RWPE1 (cell line): ENCODE results near the gene GLIS1.
"Not testable (repeated sequence)": the region's sequence is repeated elsewhere in the genome, so short reads cannot be mapped to it uniquely, and the experiment has no call there.

ENCODE experiments used
- CTCF ChIA-PET: fragments of 350-600 bp; sonication (Branson Sonifier 250); formaldehyde crosslinking; extraction: SDS; loops from one replicate; lab custom pipeline; 2021; lab: Yijun Ruan, JAX
- POLR2A ChIA-PET: fragments of 400-600 bp; formaldehyde crosslinking; extraction: SDS; loops from one replicate; lab custom pipeline; 2020; ENCODE audit warnings: antibody characterized with exemption; ENCODE audit not compliant: low non-redundant PET; lab: Yijun Ruan, JAX
- DNase-seq: peaks from one replicate; pipeline ENCODE4 v3.0.0; 2012; ENCODE audit warnings: low spot score
- H3K27ac ChIP-seq: fragments of 450-650 bp; 2 replicates; pipeline ENCODE4 v1.5.1; 2017
- TF ChIP-seq, protein P1 (sequence below): fragments of 450-650 bp; conservative IDR thresholded peaks from 2 replicates; pipeline ENCODE4 v1.5.1; 2017; ENCODE audit warnings: low read depth, mild to moderate bottlenecking

The GLIS1 gene

DNA sequence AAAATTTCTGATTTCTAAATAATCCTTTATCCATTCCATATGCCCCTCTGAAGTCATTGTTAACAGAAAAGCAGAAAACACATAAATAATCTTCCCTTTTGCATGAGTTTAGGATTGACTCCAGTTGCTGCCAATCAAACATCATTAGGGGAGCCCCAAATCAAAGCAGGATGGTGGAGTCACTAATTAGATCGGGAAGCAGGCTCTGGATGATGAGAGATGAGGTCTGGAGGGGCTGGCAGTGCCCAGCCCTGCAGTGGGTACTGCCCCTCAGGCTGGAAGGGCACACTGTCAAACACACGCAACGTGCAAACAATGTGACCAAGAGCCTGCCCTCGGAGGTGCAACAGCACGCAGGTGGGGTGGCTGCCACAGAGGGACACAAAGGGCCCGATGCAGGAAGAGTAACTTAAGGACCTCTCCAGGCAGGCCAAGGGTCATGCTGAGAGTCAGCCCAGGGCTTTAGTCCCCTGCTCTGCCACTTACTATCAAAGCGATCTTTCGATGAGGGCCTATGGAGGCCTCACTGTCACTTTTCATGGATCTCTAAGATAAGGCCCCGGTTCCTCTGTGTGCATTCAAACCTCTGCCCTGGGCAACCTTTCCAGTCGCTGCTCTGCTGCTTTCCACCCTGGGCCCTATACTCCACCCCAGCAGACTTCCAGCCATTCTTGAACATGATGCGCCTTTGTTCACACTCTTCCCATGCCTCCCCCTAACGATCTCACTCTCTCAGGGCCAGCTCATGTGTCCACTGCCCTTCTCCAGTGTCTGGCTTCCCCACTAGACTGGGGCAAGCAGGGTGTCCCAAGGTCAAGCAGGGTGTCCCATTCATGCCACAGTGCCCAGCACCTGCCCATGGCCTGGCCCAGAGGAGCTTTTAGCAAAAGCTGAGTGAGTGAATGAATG lies 180.9 kb downstream of the GLIS1 start:
- no peak overlapping the region for H3K27ac ChIP-seq
- DNase-seq: no peak
- CTCF ChIA-PET: no interaction called here
- TF ChIP-seq, protein P1, sequence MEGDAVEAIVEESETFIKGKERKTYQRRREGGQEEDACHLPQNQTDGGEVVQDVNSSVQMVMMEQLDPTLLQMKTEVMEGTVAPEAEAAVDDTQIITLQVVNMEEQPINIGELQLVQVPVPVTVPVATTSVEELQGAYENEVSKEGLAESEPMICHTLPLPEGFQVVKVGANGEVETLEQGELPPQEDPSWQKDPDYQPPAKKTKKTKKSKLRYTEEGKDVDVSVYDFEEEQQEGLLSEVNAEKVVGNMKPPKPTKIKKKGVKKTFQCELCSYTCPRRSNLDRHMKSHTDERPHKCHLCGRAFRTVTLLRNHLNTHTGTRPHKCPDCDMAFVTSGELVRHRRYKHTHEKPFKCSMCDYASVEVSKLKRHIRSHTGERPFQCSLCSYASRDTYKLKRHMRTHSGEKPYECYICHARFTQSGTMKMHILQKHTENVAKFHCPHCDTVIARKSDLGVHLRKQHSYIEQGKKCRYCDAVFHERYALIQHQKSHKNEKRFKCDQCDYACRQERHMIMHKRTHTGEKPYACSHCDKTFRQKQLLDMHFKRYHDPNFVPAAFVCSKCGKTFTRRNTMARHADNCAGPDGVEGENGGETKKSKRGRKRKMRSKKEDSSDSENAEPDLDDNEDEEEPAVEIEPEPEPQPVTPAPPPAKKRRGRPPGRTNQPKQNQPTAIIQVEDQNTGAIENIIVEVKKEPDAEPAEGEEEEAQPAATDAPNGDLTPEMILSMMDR: no peak
- POLR2A ChIA-PET: no interaction called here

DNA sequence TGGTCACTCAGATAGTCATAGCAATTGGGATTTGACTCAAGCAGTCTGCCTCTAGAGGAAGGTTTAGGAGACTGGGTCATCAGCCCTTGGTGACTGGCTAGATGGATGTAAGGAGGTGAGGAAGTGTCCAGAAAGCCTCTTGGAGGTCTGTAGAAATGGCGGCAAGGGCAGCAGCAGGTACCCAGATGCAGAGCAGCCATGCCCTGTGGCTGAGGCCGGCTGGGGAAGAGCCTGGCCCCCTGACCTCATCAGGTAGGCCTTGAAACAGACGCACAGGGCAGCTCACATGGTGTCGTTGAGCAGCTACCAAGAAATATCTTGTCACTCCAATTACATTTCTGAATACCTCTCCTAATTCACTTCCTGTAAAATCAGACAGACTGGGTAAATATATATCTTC lies 181.6 kb downstream of the GLIS1 start:
- CTCF ChIA-PET: no interaction called here
- no peak overlapping the region for H3K27ac ChIP-seq
- POLR2A ChIA-PET: no interaction called here
- no peak for DNase-seq
- TF ChIP-seq, protein P1: no peak

DNA sequence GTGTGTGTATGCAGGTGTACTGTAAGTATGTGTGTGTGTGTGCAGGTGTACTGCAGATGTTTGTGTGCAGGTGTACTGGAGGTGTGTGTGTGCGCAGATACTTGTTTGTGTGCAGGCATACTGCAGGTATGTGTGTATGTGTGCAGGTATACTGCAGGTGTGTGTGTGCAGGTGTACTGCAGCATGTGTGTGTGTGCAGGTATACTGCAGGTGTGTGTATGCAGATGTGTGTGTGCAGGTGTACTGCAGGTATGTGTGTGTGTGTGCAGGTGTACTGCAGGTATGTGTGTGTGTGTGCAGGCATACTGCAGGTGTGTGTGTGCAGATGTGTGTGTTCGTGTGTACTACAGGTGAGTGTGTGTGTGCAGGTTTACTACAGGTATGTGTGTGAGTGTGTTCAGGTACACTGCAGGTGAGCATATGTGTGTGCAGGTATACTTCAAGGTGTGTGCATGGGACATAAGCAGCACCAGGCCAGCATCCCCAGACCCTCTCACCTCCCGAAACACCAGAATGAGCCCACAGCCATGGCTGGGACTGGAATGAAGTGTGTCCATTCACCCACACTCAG lies 182.2 kb downstream of the GLIS1 start:
- POLR2A ChIA-PET: no interaction called here
- no peak overlapping the region for H3K27ac ChIP-seq
- TF ChIP-seq, protein P1: no peak
- CTCF ChIA-PET: no interaction called here
- DNase-seq: no peak

DNA sequence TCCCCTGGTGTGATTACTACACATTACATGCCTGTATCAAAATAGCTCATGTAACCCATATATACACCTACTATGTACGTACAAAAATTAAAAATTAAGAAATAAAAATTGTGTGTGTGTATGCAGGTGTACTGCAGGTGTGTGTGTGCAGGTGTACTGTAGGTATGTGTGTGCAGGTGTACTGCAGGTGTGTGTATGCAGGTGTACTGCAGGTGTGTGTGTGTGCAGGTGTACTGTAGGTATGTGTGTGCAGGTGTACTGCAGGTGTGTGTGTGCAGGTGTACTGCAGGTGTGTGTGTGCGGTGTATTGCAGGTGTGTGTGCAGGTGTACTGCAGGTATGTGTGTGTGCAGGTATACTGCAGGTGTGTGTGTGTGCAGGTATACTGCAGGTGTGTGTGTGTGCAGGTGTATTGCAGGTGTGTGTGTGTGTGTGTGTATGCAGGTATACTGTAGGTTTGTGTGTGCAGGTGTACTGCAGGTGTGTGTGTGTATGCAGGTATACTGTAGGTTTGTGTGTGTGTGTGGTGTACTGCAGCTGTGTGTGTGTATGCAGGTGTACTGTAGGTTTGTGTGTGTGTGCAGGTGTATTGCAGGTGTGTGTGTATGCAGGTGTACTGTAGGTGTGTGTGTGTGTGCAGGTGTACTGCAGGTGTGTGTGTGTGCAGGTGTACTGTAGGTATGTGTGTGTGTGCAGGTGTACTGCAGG lies 183.2 kb downstream of the GLIS1 start:
- H3K27ac ChIP-seq, DNase-seq, CTCF ChIA-PET, POLR2A ChIA-PET: not testable (repeated sequence)

DNA sequence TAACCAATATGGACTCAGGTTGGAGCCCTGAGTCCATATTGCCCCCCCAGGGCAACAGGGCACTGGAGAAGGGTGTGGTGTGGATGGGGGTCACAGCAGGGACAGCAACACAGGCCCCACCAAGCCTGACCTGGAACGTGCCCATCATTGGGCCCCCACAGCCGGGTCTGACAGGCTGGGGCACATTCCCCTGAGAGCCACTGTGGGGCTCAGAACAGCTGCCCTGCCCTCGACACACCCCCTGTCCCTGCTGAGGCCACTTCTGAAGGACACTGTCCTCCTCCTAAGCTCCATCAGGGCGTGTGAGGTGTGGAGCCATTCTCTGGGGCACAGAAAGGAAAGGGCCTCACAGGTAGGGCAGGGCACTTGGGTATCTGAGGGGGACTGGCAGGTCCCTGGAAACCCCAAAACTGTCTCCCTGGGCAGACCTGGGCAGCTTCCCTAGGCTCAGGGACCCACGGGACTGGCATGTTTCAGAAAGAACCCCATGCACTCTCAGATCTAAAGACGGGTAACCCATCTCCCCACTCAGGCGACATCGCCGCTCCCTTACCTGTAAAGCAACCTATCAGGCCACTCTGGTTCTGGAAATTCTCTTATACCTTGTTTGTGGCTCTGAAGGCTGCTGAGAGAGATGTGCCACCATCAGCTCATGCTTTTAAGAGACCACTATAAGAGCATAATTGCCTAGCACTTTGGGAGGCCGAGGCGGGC lies 184.2 kb downstream of the GLIS1 start:
- CTCF ChIA-PET: interaction anchor here (0.7 to 0.8 kb wide), 2 partner anchors 20 to 69 kb away, joined by 3 to 4 read pairs; no protein-coding TSS in a partner anchor
- TF ChIP-seq, protein P1: no peak
- no peak for DNase-seq
- POLR2A ChIA-PET: no interaction called here
- H3K27ac ChIP-seq: no peak overlapping the region

DNA sequence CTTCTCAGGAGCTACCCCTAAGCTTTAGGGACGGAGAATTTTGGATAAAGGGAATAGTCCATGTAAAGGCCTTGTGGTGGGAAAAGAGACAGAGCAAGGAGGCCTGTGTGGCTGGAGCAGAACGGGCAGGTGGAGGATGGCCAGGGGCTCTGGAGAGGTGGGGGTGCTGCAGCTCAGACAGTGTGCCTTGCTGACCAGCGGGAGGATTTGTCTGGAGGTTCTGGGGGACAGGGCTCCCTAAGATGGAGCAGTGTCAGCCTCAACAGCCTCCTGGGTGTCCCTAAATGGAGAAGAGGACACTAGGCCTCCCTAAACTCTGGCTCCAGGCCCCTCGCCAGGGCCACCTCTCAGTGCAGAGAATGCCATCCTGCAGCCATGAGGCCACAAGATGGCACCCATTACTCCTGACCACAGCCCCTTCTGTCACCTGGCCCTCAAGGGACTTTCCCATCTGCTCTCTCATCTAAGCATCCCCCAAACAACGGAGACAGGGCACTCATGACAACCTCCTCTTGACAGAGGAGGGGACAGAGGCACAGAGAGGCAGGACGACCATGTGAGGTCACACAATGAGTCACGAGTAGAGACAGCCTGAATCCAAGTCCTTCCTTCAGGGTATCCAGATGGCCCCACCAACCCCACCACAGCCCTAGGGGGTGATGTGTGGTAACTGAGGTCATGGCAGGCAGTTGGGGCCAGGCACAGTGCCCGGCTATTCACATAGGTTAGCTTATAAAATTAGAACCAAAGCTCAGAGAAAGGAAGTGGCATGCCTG lies 185.0 kb downstream of the GLIS1 start:
- TF ChIP-seq, protein P1: no peak
- no peak for DNase-seq
- POLR2A ChIA-PET: no interaction called here
- H3K27ac ChIP-seq: no peak overlapping the region
- CTCF ChIA-PET: no interaction called here
